Mammary epithelial cell (primary cell): Measurements from ENCODE around the gene CDK17.

Experiments used
- CTCF ChIP-seq, 2 donors: IDR thresholded peaks in 1 of 2; conservative IDR thresholded peaks in 1 of 2; 2 replicates each; pipeline ENCODE4 v1.5.1; 2011 to 2012; ENCODE audit warnings: inconsistent platforms in 2 of 2, low read length in 2 of 2, mild to moderate bottlenecking in 2 of 2, control low read depth in 1 of 2, low read depth in 1 of 2; ENCODE audit not compliant: insufficient read depth in 1 of 2; ENCODE audit errors: extremely low read depth in 1 of 2
- EZH2 ChIP-seq: IDR thresholded peaks from 2 replicates; pipeline ENCODE4 v1.6.1; 2012; ENCODE audit warnings: low read length, inconsistent platforms, borderline replicate concordance

- TF ChIP-seq CTCF (conservative IDR thresholded peaks at IDR 0.05 in 1 of 2, IDR thresholded peaks at IDR 0.05 in 1 of 2; ENCODE audit: extremely low read depth in 1 of 2, insufficient read depth in 1 of 2, low read depth in 1 of 2, low read length in 2 of 2) (no peak), EZH2 (no peak)
Observed at GRCh38 chr12:96368687-96369086, 31.6 kb downstream of the CDK17 start.
